SU-DHL-6 (cell line): ENCODE results near the gene NFATC2IP.

Experiments
- CTCF ChIP-seq: fragments of 200-600 bp; sonication (generic); IDR thresholded peaks from one replicate; pipeline ENCODE4 v1.5.1; 2017; ENCODE audit warnings: antibody characterized with exemption, mild to moderate bottlenecking, low read length, moderate library complexity; ENCODE audit not compliant: insufficient read depth, poor library complexity, severe bottlenecking
- EZH2phosphoT487 ChIP-seq: fragments of 200-600 bp; sonication (generic), shearing (Covaris generic); conservative IDR thresholded peaks from 2 replicates; pipeline ENCODE4 v1.6.1; 2018; ENCODE audit warnings: mild to moderate bottlenecking, antibody characterized with exemption, low read length, moderate library complexity, mixed read lengths

- TF ChIP-seq CTCF = no peak
- no peak for TF ChIP-seq EZH2phosphoT487
Observed at GRCh38 chr16:28992496-28992895, 41.8 kb downstream of the NFATC2IP start.
